ENCODE results near the gene MEIKIN. TPM values are rescaled to one million over a fixed set of nuclear protein-coding genes. Genes with fewer than 3 reads are reported as not detected.

MEIKIN gene
- total RNA-seq, 2 experiments from 2014 or later: 1.1 to 2.2 TPM

DNA sequence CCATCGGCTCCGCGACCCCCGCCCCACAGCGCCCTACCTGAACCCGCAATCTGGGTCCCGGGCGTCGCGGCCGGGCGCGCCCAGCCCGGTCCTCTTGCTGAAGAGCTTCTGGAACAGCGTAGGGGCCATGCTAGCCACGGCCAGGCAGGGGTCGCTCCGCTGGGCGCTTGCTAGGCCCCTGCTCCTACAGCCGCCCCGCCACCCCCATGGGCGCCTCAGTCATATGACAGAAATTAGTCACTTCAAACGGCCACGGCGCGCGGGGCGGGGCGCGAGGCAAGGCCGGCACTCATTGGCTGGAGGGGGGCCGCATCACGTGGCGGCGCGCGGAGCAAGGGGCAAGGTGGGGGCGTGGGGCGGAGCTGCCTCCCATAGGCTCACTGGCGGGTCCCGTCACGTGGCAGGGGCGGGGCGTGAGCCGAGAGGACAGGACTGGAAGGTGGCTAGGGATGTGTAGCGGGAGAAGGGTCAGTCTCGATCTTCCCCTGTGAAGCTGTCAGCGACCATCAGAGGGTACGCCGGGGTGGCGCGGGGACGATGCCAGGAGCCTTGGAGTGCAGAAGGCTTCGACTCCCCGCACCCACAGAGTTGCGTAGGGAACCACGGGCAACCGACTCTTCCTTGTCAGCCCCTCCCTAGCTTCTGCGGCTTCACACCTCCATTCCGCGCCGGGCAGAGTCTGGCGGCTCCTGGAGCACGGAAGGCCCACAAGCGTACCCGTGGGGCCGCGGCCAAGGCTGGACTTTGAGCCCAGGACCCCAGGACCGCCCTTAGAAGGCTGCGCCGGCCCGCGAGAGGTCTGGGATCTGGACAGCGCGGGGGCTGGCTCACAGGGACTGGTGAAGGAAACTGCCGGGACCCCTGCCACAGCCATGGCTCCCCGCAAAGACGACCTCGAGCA lies 148.4 kb downstream of the MEIKIN start, which contains the start of gene FNIP1:
FNIP1 (minus strand) TSS at position 225 of the 901 bp plus-strand sequence; CDS start at position 129, 96 bp downstream.
- CTCF ChIA-PET: interaction anchor here (0.6 to 3.8 kb wide), 7 partner anchors 13 to 266 kb away, joined by 3 to 22 read pairs (median 4); no protein-coding TSS in a partner anchor
- peak within 1 kb of the TSS; percentile 87 for H3K4me3 Mint-ChIP-seq
- peak within 1 kb of the TSS; percentile 83 for H3K27ac Mint-ChIP-seq

DNA sequence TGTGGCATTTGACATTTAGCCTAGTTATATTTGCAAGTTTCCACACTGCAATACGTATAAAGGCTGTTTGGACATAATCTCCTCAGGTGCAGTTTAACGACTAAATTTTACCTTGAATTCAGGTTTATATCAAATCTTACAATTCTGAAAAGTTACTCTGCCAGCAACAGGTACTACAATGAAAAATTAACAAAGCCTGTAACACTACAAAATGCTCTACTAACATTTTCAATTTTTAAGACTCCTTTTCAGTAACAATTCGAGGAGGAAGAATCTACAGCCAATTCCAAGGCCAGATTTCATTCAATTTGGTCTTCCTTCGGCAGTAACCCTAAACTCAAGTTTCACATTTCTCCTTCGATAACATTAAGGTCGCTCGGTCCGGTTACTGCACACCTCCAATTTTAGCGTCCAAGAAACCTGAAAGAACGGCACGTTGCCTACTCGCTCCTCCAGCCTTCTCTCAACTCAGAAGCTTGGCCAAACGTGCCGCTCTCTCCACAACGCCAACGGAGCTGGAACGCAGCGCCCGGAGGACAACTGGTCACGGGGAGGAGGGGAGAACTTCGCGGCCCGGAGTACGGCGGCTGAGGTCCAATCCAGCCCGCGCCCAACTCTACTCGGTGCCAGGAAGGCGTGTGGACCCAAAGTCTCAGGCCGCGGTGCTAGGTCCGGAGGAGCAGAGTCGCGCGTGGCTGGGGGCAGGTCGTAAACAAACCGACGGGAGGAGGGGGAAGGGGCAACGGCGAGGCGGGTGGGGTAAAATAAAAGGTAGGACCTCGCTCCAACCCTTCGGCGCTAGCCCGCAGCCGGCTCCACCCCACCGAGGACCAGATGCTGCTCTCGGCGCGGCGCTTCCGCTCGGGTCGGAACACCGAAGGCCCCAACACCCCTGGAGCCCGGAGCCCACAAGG lies 149.3 kb downstream of the MEIKIN start:
- CTCF ChIA-PET: interaction anchor here (0.6 to 3.8 kb wide), 4 partner anchors 158 to 211 kb away, joined by 3 to 22 read pairs (median 6); no protein-coding TSS in a partner anchor
- H3K4me1 Mint-ChIP-seq: peaks cover 27% of the 10 kb centered on the region
- peak; percentile 46 for DNase-seq
- peak overlapping the region; percentile 87 for H3K4me3 Mint-ChIP-seq
- peak overlapping the region; percentile 83 for H3K27ac Mint-ChIP-seq
- POLR2A ChIA-PET: interaction anchor here (0.9 to 2.4 kb wide), 19 partner anchors 8 to 308 kb away, joined by 3 to 22 read pairs (median 4); no protein-coding TSS in a partner anchor
- H3K27me3 Mint-ChIP-seq: peaks cover 2% of the 10 kb centered on the region
- peaks cover 36% of the 10 kb centered on the region for H3K36me3 Mint-ChIP-seq (ENCODE audit: low read depth)
- no peaks in the 10 kb centered on the region for H3K9me3 Mint-ChIP-seq

More for the DNA sequence above, 148.4 kb downstream of the MEIKIN start, which contains the start of gene FNIP1:
- peaks cover 27% of the 10 kb centered on the region for H3K4me1 Mint-ChIP-seq
- peaks cover 3% of the 10 kb centered on the region for H3K27me3 Mint-ChIP-seq
- H3K9me3 Mint-ChIP-seq: no peaks in the 10 kb centered on the region
- peaks cover 34% of the 10 kb centered on the region for H3K36me3 Mint-ChIP-seq (ENCODE audit: low read depth)
- DNase-seq: peak; percentile 99
- POLR2A ChIA-PET: interaction anchor here (0.7 to 2.4 kb wide), 26 partner anchors 9 to 307 kb away, joined by 3 to 22 read pairs (median 4); no protein-coding TSS in a partner anchor

DNA sequence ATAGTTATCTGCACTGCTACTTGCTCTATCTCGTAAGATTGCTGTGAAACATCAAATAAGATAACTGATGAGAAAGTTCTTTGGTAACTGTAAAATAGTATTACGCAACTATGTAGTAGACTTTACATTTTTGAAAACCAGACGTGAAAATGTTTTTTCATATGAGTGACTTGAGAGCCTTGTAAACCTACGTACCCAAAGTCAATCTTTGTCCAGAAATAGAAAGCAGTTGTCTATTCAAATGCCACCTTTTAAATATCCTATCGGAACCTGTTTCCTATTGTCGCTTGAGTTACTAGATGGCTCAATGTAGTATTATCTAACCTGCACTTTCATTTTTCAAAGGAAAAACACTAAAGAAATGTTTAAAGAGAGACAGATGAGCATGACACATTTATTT lies 150.2 kb downstream of the MEIKIN start:
- CTCF ChIA-PET: no interaction called here
- peaks cover 45% of the 10 kb centered on the region for H3K36me3 Mint-ChIP-seq (ENCODE audit: low read depth)
- H3K4me3 Mint-ChIP-seq: peak overlapping the region; percentile 87
- no peak for DNase-seq
- no peaks in the 10 kb centered on the region for H3K27me3 Mint-ChIP-seq
- POLR2A ChIA-PET: no interaction called here
- H3K9me3 Mint-ChIP-seq: no peaks in the 10 kb centered on the region
- peaks cover 31% of the 10 kb centered on the region for H3K4me1 Mint-ChIP-seq
- peak overlapping the region; percentile 7 for H3K27ac Mint-ChIP-seq

DNA sequence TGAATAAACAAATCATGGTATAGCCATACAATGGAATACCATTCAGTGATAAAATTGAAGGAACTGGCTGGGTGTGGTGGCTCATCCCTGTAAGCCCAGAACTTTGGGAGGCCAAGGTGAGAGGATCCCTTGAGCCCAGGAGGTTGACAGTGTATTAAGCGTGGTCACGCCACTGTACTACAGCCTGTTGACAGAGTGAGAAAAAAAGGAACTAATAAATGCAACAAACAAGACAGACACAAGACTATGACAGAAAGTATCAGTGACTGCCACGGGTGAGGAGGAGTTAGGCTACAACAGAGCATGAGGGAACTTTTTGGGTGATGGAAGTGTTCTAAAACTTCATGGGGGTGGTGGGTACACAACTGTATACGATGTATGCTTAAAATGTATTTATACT lies 150.9 kb downstream of the MEIKIN start:
- H3K9me3 Mint-ChIP-seq: no peaks in the 10 kb centered on the region
- no peak overlapping the region for H3K4me3 Mint-ChIP-seq
- peak overlapping the region; percentile 4 for H3K27ac Mint-ChIP-seq
- H3K4me1 Mint-ChIP-seq: peaks cover 34% of the 10 kb centered on the region
- peaks cover 48% of the 10 kb centered on the region for H3K36me3 Mint-ChIP-seq (ENCODE audit: low read depth)
- DNase-seq: no peak
- POLR2A ChIA-PET: no interaction called here
- no peaks in the 10 kb centered on the region for H3K27me3 Mint-ChIP-seq
- CTCF ChIA-PET: interaction anchor here (0.6 kb wide), 1 partner anchor 205 kb away, joined by 3 read pairs; no protein-coding TSS in a partner anchor

DNA sequence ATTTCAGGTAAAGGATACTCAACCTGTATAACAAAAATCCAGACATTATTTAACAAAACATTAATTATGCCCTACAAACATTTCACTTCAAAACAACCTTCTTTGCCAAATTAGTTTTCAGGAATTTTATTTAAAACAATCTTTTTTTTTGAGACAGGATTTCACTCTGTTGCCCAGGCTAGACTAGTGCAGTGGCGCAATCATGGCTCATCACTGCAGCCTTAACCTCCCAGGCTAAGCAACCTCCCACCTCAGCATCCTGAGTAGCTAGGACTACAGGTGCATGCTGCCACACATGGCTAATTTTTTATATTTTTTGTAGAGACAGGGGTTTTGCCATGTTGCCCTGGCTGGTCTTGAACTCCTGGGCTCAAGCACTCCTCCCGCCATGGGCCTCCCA lies 152.6 kb downstream of the MEIKIN start:
- Mint-ChIP-seq H3K36me3 (ENCODE audit: low read depth) (peaks cover 56% of the 10 kb centered on the region), H3K9me3 (peaks cover 2% of the 10 kb centered on the region), H3K27me3 (no peaks in the 10 kb centered on the region), H3K4me3 (no peak overlapping the region), H3K4me1 (peaks cover 36% of the 10 kb centered on the region), H3K27ac (no peak overlapping the region)
- POLR2A ChIA-PET: no interaction called here
- CTCF ChIA-PET: interaction anchor here (0.6 kb wide), 1 partner anchor 277 kb away, joined by 6 read pairs; no protein-coding TSS in a partner anchor
- DNase-seq: no peak

DNA sequence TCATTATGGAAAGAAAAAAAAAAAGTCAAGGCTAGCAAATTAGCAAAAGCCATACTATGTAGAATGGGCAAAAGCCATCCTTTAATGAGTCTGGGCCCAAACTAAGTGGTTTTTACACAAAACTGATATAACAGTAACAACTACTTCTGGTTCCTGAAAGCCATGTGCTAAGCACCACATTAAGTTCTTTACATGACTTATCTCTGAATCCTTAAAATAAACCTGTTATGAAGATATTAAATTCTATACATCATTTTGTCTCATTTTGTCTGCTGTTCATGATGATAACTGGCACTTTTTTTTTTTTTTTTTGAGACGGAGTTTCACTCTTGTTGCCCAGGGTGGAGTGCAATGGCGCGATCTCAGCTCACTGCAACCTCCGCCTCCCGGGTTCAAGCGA lies 153.6 kb downstream of the MEIKIN start:
- POLR2A ChIA-PET: no interaction called here
- peaks cover 2% of the 10 kb centered on the region for H3K9me3 Mint-ChIP-seq
- CTCF ChIA-PET: interaction anchor here (0.7 kb wide), 1 partner anchor 216 kb away, joined by 3 read pairs; no protein-coding TSS in a partner anchor
- H3K36me3 Mint-ChIP-seq (ENCODE audit: low read depth): peaks cover 60% of the 10 kb centered on the region
- no peak overlapping the region for H3K27ac Mint-ChIP-seq
- no peak for DNase-seq
- no peaks in the 10 kb centered on the region for H3K27me3 Mint-ChIP-seq
- H3K4me1 Mint-ChIP-seq: peaks cover 38% of the 10 kb centered on the region
- no peak overlapping the region for H3K4me3 Mint-ChIP-seq

DNA sequence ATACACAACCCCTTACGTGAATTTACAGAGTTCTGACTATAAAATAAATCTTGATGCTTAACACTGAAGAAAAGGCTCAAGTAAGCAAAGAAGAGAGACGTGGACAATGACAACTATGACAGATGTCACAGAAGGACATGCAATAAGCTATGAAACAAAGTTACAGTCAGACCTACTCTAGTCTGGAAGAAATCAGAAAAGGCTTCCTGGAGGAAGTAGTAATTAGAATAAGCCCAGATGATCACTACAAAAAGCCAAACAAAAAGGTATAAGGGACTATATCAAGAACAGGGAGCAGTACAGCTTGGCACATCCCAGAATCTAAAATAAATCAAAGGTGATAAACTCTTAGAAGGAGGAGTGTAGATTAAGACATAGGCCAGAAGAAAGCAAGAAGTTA lies 154.9 kb downstream of the MEIKIN start:
- Mint-ChIP-seq H3K9me3 (peaks cover 2% of the 10 kb centered on the region), H3K27ac (no peak overlapping the region), H3K4me1 (peaks cover 36% of the 10 kb centered on the region), H3K36me3 (ENCODE audit: low read depth) (peaks cover 55% of the 10 kb centered on the region), H3K4me3 (no peak overlapping the region), H3K27me3 (no peaks in the 10 kb centered on the region)
- CTCF ChIA-PET: interaction anchor here (0.7 to 1.9 kb wide), 2 partner anchors 20 to 201 kb away, joined by 3 to 4 read pairs; no protein-coding TSS in a partner anchor
- DNase-seq: no peak
- POLR2A ChIA-PET: interaction anchor here (1.2 kb wide), 1 partner anchor 155 kb away, joined by 3 read pairs; the partner anchor contains the start of gene RAPGEF6

DNA sequence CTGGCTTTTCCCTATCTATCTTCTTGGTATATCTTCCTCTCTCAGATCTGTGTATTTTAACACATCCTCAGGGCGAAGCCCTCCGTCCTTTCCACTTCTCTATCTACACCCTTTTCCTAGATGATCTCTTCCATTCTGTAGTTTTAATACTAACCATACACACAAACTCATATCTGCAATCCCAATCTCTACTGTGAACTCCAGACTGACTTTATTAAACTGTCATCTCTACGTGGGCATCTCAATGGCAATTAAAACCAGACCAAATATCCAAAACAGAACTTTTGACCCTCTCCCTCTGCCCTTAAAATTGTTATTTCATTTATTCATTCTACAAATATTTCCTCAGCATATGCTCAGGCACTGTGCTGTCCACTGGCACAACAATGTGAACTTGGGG lies 155.7 kb downstream of the MEIKIN start:
- Mint-ChIP-seq H3K4me1 (peaks cover 28% of the 10 kb centered on the region), H3K36me3 (ENCODE audit: low read depth) (peaks cover 48% of the 10 kb centered on the region), H3K4me3 (no peak overlapping the region), H3K9me3 (peaks cover 2% of the 10 kb centered on the region), H3K27me3 (no peaks in the 10 kb centered on the region), H3K27ac (no peak overlapping the region)
- DNase-seq: no peak
- POLR2A ChIA-PET: interaction anchor here (1.2 kb wide), 1 partner anchor 154 kb away, joined by 3 read pairs; the partner anchor contains the start of gene RAPGEF6
- CTCF ChIA-PET: interaction anchor here (0.7 to 1.9 kb wide), 3 partner anchors 21 to 272 kb away, joined by 3 to 4 read pairs (median 3); no protein-coding TSS in a partner anchor

DNA sequence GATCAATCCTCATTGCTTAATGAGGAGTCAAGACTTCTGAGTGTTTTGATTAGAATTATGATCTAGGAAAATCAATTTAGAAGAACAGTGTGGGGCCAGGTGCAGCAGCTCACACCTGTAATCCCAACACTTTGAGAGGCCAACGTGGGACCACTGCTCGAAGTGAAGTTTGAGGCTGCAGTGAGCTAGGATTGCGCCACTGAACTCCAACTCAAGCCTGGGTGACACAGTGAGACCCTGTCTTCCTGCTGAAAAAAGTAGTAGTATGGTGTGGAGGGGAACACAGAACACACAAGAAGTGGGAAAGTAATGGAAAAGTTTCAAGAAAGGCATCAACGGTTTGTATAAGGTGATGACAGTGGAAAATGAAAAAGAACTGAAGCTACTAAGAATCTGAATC lies 157.7 kb downstream of the MEIKIN start:
- POLR2A ChIA-PET: interaction anchor here (1.4 kb wide), 1 partner anchor 9 kb away, joined by 6 read pairs; the partner anchor contains the start of gene FNIP1
- no peak overlapping the region for H3K4me3 Mint-ChIP-seq

DNA sequence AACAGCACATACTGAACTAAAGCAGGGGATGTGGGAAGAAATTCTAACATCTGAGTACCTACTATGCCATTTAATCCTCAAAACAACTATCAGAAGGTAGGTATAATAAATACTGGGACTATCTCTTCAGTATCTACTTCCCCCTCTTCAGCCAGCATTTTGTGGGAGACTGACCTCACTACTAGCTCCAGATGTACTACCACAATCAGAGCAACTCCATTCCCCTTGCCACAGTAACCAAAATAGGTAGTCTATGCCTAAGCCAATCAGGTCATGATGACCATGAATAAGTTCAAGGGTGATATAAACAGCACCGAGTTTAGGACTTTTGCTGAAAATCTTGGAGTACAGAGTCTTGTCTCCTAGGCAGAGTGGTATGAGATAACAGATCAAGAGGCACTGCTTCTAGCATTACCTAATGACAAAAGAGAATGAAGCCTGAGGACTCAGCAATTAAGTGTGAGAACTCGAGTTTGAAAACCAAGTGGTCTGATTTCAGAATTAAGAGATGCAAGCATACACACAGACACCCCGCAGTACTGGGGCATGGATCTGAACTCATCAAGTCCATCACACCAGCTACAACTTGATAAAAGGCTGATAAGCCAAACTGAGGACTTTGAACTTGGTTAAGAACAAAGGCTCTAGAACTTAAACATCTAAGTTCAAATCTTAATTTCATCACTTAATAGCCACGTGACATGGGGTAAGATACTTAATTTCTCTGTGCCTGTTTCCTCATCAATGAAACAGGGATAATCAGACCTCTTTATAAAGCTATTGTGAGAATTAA lies 158.4 kb downstream of the MEIKIN start:
- Mint-ChIP-seq H3K36me3 (ENCODE audit: low read depth) (peaks cover 38% of the 10 kb centered on the region), H3K4me3 (no peak overlapping the region), H3K9me3 (peaks cover 2% of the 10 kb centered on the region), H3K4me1 (peaks cover 17% of the 10 kb centered on the region), H3K27me3 (no peaks in the 10 kb centered on the region), H3K27ac (no peak overlapping the region)
- POLR2A ChIA-PET: interaction anchor here (1.4 kb wide), 1 partner anchor 10 kb away, joined by 6 read pairs; the partner anchor contains the start of gene FNIP1
- DNase-seq: no peak
- CTCF ChIA-PET: interaction anchor here (0.6 to 1.5 kb wide), 2 partner anchors 197 to 264 kb away, joined by 3 to 4 read pairs; no protein-coding TSS in a partner anchor

More for the DNA sequence above, 157.7 kb downstream of the MEIKIN start:
- CTCF ChIA-PET: interaction anchor here (1.5 kb wide), 1 partner anchor 198 kb away, joined by 4 read pairs; no protein-coding TSS in a partner anchor
- peaks cover 41% of the 10 kb centered on the region for H3K36me3 Mint-ChIP-seq (ENCODE audit: low read depth)
- peaks cover 2% of the 10 kb centered on the region for H3K9me3 Mint-ChIP-seq
- no peak for DNase-seq
- no peaks in the 10 kb centered on the region for H3K27me3 Mint-ChIP-seq
- peaks cover 19% of the 10 kb centered on the region for H3K4me1 Mint-ChIP-seq
- no peak overlapping the region for H3K27ac Mint-ChIP-seq

DNA sequence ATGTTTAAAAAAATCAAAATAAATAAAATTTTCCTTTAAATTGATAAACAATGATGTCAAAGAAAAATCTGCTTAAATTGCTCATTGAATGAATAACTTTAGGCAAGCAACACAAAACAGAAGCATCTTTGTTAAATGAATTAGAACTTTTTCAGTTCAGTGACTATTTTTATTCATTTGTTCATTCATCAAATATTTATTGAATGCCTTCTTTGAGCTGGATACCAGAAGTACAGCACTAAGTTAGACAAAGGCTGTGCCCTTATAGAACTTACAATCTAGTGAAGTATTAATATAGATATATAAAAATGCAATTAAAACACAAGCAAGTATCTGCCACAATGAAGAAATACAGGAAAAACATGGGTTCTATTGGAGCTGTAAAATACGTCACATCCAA lies 159.4 kb downstream of the MEIKIN start:
- POLR2A ChIA-PET: no interaction called here
- Mint-ChIP-seq H3K27me3 (no peaks in the 10 kb centered on the region), H3K27ac (no peak overlapping the region), H3K4me1 (peaks cover 17% of the 10 kb centered on the region), H3K36me3 (ENCODE audit: low read depth) (peaks cover 39% of the 10 kb centered on the region), H3K9me3 (peaks cover 2% of the 10 kb centered on the region), H3K4me3 (no peak overlapping the region)
- CTCF ChIA-PET: no interaction called here
- no peak for DNase-seq

Measured in activated CD4-positive, alpha-beta memory T cell treated with anti-CD3 and anti-CD28 coated beads, Interleukin-2, amount 10 ng/mL, durations not matched to agents 7 days and 5 days (primary cell).